Thoracic aorta (tissue), 2 donors: ENCODE data around the gene DQX1. TPM values are rescaled to one million over a fixed set of nuclear protein-coding genes. Genes with fewer than 3 reads are reported as not detected.

Experiments used
- ATAC-seq: fragments of 150-250 bp; one replicate; pipeline ENCODE4 v1.8.0; 2017; ENCODE audit warnings: low read depth; ENCODE audit not compliant: insufficient number of reproducible peaks, low FRiP score
- DNase-seq: peaks from one replicate; pipeline ENCODE4 v3.0.0-alpha.2; 2020; ENCODE audit warnings: low spot score
- H3K27ac ChIP-seq, 2 donors: fragments of 200-600 bp; sonication (generic); 1 replicate in 1 of 2; 2 replicates in 1 of 2; pipeline ENCODE4 v1.5.1; 2016; ENCODE audit warnings: mild to moderate bottlenecking in 2 of 2, moderate library complexity in 2 of 2
- H3K27me3 ChIP-seq: fragments of 200-600 bp; sonication (generic); replicated peaks from 2 replicates; pipeline ENCODE4 v1.6.0; 2016; ENCODE audit warnings: mild to moderate bottlenecking; ENCODE audit not compliant: insufficient read depth
- H3K36me3 ChIP-seq: fragments of 200-600 bp; sonication (generic); one replicate; pipeline ENCODE4 v1.5.1; 2016
- H3K4me1 ChIP-seq, 2 donors: fragments of 200-600 bp; sonication (generic); 1 replicate in 1 of 2; 2 replicates in 1 of 2; pipeline versions ENCODE4 v1.5.1 to v1.6.0; 2016; ENCODE audit warnings: low read depth in 2 of 2, mild to moderate bottlenecking in 1 of 2; ENCODE audit not compliant: control insufficient read depth in 1 of 2
- H3K4me3 ChIP-seq: fragments of 200-600 bp; sonication (generic); 2 replicates; pipeline ENCODE4 v1.5.1; 2016; ENCODE audit warnings: mild to moderate bottlenecking
- H3K9me3 ChIP-seq: fragments of 200-600 bp; sonication (generic); 2 replicates; pipeline ENCODE4 v1.5.1; 2016
- total RNA-seq, 2 donors: library from RNA; depleted of rRNA; stranded (reverse); fragments of >200 nt; gene quantifications; one replicate each; pipeline versions ENCODE4 v1.1.0 to v1.2.3, GENCODE V29; 2016
- TF ChIP-seq, protein P1 (sequence below): fragments of 200-600 bp; sonication (generic); IDR thresholded peaks from one replicate; pipeline ENCODE4 v1.5.1; 2019; ENCODE audit warnings: antibody characterized with exemption

DQX1 gene
- total RNA-seq, 2 donors from 2014 or later = 1.9 TPM; not detected in 1

DNA sequence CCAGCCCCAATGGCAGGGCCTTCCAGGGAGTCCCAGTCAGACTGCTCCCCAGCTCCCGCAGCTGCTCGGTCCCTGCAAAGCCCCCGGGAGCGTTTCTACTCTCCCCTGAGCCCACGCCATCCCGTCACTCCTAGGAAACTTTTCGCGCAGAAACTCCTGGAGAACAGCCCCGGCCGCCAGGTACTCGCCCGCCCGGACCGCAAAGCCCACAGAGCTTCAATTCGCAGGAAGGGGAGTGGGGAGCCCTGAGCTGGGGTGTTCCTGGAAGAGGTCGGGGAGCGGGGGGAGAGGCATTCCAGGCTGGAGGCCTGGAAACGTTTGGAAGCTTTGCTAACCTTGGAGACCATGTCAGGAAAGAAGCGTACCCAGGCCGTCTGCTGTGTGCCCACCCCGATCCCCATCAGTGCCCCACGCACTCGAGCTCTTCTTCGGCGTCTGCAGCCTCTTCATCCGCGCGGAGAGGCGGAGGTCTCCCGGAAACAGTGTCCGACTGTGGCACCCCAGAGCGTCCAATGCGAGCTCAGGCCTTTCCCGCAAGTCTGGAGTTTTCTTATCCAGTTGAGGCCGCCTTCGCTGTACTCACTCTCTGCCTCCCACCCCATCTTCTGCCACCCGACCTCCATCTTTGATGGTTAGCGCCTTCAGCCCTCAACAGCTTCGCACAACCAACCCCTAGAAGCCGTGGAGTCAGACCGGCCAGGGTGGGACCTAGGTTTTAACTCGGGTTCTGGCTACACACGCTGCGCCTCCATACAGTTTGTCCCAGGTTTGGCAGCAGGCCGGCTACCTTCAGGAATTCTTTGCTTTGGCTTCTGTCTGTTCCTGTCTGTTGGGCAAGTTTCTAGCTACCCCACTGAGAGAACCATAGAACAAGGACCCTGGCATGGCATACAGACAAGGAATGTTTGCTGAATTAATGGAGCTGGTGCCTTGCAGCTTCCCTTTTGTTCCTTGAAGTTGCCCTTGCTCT is 22.2 kb downstream of the DQX1 start:
- Histone ChIP-seq H3K4me1 (peaks cover 17 to 47% of the 10 kb centered on the region in 2 donors), H3K27ac (peak overlapping the region in 1 of 2 donors; percentile 32), H3K9me3 (no peaks in the 10 kb centered on the region), H3K36me3 (peaks cover 16% of the 10 kb centered on the region), H3K27me3 (peaks cover 4% of the 10 kb centered on the region), H3K4me3 (peak overlapping the region; percentile 80)
- DNase-seq (no peak), ATAC-seq (no peak)
- TF ChIP-seq, protein P1, sequence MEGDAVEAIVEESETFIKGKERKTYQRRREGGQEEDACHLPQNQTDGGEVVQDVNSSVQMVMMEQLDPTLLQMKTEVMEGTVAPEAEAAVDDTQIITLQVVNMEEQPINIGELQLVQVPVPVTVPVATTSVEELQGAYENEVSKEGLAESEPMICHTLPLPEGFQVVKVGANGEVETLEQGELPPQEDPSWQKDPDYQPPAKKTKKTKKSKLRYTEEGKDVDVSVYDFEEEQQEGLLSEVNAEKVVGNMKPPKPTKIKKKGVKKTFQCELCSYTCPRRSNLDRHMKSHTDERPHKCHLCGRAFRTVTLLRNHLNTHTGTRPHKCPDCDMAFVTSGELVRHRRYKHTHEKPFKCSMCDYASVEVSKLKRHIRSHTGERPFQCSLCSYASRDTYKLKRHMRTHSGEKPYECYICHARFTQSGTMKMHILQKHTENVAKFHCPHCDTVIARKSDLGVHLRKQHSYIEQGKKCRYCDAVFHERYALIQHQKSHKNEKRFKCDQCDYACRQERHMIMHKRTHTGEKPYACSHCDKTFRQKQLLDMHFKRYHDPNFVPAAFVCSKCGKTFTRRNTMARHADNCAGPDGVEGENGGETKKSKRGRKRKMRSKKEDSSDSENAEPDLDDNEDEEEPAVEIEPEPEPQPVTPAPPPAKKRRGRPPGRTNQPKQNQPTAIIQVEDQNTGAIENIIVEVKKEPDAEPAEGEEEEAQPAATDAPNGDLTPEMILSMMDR = no peak

DNA sequence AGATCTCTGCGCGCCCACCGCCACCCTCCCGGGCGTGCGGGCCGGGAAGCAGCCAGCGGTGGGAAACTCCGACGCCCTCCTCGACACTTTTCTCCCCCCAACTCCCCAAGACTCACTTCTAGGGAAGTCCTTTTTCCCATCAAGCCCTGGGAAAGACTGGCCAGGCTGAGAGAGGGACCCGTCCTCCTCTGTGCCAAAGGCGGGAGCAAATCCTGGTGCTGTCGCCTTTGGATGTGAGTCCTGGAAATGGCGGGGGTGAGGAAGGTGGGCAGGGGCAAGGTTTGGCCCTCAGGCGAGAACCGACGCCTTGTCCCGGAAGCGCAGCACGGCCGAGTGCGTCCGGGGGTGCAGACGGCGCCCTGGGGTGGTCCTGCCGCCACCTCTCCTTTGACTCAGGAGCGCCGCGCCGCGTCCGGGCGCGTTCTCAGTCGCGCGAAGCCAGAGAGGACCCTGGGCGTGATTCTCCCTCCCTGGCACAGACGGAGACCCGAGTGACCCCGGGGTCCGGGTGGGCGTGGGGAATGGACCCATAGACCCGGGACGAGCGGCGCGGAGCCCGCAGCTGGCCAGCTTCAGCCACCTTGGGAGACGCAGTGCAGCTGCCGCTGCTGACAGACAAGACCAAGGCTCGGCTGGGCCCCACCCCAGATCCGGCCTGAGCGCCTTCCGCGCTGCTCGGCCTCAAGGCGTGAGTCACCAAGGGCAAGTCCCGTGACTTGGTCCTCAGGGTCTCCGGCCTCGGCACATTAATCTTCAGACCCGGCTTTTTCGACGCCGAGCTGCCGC is 23.1 kb downstream of the DQX1 start:
- ATAC-seq (no peak), DNase-seq (no peak)
- TF ChIP-seq, protein P1 = no peak
- H3K4me3 ChIP-seq = peak overlapping the region; percentile 80
- H3K27ac ChIP-seq = peak overlapping the region in 1 of 2 donors; percentile 32
- H3K9me3 ChIP-seq = no peaks in the 10 kb centered on the region
- H3K36me3 ChIP-seq = peaks cover 16% of the 10 kb centered on the region
- H3K27me3 ChIP-seq = peaks cover 6% of the 10 kb centered on the region
- peaks cover 21 to 52% of the 10 kb centered on the region in 2 donors for H3K4me1 ChIP-seq

DNA sequence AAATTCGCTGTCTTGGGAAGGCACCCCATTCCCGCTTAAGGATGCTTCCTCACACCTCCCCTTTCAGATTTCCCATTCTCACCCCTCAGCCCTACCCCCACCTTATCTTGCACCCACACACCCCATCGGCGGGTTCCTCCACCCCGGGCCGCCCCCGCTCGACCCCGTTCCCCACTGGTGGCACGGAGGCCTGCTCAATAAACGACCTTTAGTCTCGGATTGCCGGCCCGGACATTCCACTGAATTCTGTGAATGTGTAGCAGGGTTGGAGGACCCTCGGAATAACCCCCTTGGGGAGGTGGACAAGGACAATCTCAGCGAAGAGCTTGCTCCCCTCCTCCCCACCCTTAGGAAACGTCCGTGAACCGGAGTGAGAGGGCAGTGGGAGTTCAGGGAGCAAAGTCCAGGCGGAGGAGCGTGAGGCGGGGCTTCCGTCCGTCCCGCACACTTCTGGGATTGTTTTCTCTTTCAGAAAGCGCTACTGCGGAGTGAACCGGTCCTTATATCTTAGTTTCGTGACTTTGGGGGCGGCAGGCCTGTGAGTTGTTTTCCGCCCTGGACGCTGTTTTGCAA is 23.8 kb downstream of the DQX1 start:
- peak overlapping the region; percentile 80 for H3K4me3 ChIP-seq
- no peak overlapping the region for H3K27ac ChIP-seq
- DNase-seq = no peak
- peaks cover 6% of the 10 kb centered on the region for H3K27me3 ChIP-seq
- TF ChIP-seq, protein P1 = no peak
- H3K4me1 ChIP-seq = peaks cover 25 to 57% of the 10 kb centered on the region in 2 donors
- peaks cover 16% of the 10 kb centered on the region for H3K36me3 ChIP-seq
- ATAC-seq = no peak
- no peaks in the 10 kb centered on the region for H3K9me3 ChIP-seq

- H3K27ac ChIP-seq = no peak overlapping the region
- peaks cover 6% of the 10 kb centered on the region for H3K27me3 ChIP-seq
- ATAC-seq (no peak), DNase-seq (no peak)
- H3K36me3 ChIP-seq = peaks cover 16% of the 10 kb centered on the region
- H3K4me1 ChIP-seq = peaks cover 21 to 53% of the 10 kb centered on the region in 2 donors
- TF ChIP-seq, protein P1 = no peak
- no peak overlapping the region for H3K4me3 ChIP-seq
- no peaks in the 10 kb centered on the region for H3K9me3 ChIP-seq
These were observed 24.5 kb downstream of the DQX1 start for GRCh38 chr2:74501335-74502071.
